Measurements from ENCODE around the gene RELT.
A peak's percentile ranks its signal among the peaks of the same experiment; 100 is the strongest.

RELT gene

GRCh38 chr11:73376160-73376802 is at the start of gene RELT:
TSS of gene RELT (plus strand) at chr11:73376399. CDS start at chr11:73389137, 12,738 bp downstream.
- DNase-seq: peak in 52 of 56 donors; percentile 29 to 92 (median 76)

DNA sequence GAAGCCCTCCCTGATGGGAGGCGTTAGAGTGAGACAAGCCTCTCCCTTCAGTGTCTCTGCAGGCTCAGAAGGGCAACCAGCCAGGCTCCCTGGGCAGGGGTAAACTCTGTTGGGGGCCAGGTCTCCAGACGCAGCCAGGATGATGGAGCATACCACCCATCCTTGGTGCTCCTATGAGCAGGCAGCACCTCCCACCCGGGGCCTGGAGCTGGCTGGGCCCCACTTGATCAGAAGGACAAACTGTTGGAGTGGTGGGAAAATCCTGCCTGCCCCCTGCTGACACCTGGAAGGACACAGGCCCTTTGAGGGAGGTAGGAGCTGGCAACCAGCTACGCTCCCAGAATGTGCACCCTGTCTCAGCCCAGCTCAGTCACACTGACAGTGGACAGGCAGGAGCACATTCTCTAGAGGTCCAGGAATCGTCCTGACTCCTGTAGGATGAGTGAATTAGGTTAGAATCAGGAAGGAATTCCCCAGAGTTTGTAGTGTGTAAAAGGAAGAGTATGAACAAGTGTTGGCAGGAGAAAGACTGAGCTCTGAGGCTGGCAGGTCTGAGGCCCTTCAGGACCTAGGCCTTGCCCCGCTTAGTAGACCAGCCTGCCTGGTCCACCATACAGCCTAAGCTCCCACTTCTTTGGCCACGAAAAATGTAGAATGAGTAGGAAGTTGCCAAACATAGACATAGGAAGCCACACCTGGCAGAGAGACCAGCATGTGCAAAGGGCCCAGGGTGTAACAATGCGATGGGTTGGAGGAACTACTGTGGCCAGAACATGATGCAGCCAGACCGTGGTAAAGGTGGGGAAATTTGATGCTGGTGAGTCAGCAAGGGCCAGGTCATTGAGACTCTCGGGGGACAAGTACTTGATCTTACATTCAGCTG is 49.0 kb upstream of the RELT start:
- DNase-seq: peak in 1 of 56 donors; percentile 32

DNA sequence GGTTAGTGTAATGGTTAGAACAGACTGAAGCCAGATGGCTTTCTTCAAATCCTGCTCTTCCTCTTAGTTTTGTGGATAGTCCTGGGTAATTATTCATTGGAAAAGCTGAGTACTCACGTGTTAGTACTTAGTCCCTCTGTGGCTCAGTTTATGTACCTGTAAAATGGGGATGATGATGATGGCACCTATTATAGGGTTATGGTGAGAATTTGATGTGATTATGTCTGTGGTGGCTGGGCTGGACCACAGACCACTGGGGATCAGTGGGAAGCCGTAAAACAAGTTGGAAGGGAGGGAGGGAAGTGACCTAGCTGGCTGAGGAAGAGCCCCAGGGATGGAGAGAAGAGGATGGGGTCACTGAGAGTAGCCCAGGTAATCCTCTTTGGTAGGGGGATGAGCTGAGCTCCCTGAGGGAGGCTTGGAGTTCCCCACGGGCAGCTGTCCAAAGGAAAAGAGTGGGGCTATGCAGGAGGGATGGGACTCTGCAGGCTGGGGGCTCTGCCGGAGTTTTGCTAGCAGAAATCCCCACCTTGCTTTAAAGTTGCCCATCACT is 48.3 kb upstream of the RELT start:
- no peak for DNase-seq

DNA sequence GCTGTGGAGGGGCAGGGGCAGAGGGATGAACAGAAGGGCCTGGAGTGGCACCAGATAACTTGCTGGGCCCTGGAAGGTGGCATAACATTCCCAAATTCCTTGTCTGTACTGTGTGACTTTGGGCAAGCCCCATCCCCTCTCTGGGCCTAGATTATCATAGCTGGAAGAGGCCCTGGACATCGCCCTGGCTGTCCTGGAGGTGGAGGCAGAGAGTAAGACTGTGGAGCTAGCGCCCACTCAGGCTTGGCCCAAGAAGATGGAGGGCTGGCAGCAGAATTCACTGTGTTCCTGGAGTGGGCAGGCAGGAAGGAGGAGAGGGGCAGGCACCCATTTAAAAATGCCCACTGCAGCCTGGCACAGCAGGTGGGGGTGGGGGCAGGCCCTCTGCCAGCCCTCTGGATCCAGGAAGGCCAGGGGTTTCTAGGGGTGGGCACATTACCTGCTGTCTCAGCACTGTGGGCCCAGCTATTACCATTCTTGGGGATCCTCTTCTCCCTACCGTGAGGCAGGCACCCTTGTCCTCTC is 45.6 kb upstream of the RELT start:
- peak in 1 of 56 donors; percentile 20 for DNase-seq

GRCh38 chr11:73331138-73331916 is 44.9 kb upstream of the RELT start:
- DNase-seq: no peak

DNA sequence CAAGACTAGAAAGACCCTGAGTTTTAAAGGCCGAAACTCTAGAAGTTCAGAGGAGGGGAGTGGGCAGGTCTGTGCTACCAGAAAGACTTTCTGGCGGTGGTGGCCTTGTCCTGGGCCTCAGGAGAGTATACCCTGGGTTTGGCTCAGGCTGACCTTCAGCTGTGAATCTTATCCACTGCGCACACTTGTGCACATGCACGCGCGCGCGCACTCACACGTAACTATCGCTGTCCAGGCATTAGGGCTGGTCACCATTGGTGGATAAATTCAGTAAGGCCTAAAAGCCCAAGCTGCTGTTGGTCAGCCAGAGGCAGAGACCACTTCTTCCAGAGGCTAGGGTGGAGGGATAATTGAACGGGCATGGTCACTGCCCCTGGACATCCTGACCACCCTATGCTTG is 43.0 kb upstream of the RELT start:
- DNase-seq: no peak

- no peak for DNase-seq
These were observed 42.4 kb upstream of the RELT start for GRCh38 chr11:73333640-73334383.

- DNase-seq: peak in 2 of 56 donors; percentile 49 to 56
These were observed 41.6 kb upstream of the RELT start for GRCh38 chr11:73334384-73335203.

GRCh38 chr11:73335204-73335923 is 40.8 kb upstream of the RELT start:
- peak in 50 of 56 donors; percentile 41 to 92 (median 71) for DNase-seq

DNA sequence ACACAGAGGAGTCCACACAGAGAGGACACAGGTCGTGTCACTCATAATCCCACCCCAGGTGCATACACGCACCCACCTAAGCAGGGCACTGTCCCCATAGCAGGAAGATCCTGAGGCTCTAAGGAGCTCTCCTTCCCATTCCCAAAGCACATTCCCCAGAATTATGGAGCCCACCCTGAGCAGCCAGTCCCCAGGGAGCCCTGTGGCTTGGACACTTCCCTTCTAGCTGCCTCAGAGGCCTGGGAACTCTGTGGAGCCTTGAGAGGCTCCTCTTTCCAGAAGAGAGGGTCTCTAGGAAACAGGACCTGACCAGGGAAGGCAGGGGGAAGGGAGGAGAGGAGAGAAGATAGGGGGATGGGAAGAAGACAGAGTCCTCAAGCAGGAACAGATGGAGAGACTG is 38.4 kb upstream of the RELT start:
- DNase-seq: no peak

- no peak for DNase-seq
These were observed 37.9 kb upstream of the RELT start for GRCh38 chr11:73338279-73338678.

DNA sequence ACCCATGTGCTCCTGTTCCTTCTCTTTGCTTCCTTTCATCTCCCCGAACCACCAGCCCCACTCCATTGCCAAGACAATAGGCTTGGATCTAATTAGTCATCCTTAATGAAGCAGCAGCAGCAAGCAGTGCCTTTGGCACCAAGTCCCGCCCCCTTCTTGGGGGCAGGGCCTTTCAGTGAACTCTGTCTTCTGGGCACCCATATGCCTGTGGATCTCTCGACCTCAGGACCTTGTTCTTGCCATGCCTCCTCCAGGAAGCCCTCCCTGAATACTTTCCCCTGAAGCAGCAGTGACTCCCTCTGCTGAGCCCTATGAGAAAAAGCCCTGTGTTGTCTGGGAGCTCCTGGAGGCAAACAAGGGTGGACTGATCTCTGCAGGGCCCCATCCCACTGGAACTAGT is 36.0 kb upstream of the RELT start:
- DNase-seq: no peak

- peak in 15 of 56 donors; percentile 12 to 69 (median 32) for DNase-seq
These were observed 33.6 kb upstream of the RELT start for GRCh38 chr11:73342633-73343032.

DNA sequence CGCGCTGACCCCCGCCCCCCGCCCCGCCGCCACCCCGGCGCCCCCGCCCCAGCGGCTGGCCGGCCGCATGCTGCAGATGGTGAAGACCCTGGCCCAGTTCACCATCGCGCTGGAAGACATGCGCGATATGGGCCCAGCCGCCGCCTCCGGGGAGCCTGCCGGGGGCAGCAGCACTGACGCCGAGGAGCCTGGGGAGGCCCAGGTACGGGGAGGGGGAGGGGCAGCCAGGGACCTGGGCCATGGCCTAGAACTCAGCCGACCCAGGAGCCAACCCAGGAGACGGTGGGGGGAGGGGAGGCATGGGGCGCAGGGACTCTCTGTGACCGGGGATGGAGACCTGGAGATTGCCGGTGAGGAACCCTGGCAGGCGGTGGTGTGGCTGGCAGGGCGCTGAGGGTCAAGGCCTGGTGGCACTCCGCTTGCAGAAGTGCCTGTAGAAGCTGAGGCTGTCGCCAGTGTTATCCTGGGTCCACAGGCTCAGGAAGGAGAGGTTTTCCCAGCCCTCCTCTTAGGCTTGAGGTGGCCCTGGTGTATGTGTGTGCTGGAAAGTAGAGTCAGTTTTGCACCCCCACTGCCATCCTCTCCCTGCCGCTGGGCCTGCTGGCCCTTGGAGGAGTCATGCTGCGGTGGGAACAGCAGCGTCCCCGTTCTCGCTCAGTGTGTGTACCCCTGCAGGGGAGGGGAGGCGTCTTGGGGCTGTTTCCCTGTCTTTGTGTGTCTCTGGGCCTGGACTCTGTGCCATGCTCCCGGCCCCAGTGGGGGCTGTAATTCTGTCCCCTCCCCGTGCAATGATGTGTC is 32.9 kb upstream of the RELT start:
- peak in 7 of 56 donors; percentile 26 to 69 (median 33) for DNase-seq

GRCh38 chr11:73344191-73344607 is 32.0 kb upstream of the RELT start:
- peak in 46 of 56 donors; percentile 17 to 86 (median 58) for DNase-seq

DNA sequence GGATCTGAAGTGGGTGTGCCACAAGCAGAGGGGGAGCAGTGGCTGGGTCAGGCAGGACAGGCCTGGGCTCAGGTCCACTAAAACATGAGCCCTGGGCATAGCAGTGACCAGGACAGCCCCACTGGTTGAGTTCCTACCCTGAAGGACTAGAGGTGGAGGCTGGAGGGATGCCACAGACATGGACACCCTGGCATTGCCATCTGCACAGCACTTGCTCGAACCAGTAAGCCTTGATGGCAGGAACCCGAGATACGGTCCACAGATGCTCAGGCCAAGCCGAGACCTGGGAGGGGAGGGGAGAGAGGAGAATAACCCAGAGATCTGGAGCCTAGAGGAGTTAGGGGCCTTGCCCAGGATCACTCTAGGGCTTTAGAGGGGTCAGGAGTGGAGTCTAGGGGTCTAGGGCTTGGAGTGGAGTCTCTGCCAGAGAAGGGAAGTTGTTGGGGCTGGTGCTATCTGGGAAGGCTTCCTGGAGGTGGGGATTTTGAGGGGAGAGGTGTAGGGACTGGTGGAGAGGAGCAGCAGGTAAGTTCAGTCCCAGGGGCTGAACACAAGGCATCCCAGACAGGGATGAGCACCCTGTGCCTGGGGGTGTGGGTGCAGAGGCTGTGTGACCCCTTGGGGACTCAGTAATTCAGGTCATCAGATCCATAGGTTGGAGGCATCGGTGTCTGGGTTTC is 30.6 kb upstream of the RELT start:
- no peak for DNase-seq

All from nucleus accumbens (tissue), 56 donors.